HL-60 (cell line): ENCODE data around the gene SASH1.
"Not testable (repeated sequence)": the region's sequence is repeated elsewhere in the genome, so short reads cannot be mapped to it uniquely, and the experiment has no call there.

ENCODE experiments used
- DNase-seq, 2 experiments: peaks; one replicate each; pipeline ENCODE4 v3.0.0-alpha.2; 2010 to 2020; ENCODE audit warnings: low read depth in 1 of 2, low spot score in 1 of 2
- H3K27ac ChIP-seq: fragments of 250-450 bp; sonication (Bioruptor Pico); replicated peaks from 2 replicates; pipeline ENCODE4 v1.5.1; 2020; ENCODE audit warnings: mild to moderate bottlenecking, moderate library complexity
- H3K27me3 ChIP-seq: fragments of 250-450 bp; sonication (Bioruptor Pico); 2 replicates; pipeline ENCODE4 v1.5.1; 2021; ENCODE audit warnings: mild to moderate bottlenecking, moderate library complexity; ENCODE audit not compliant: insufficient read depth, poor library complexity, severe bottlenecking
- H3K4me3 ChIP-seq: replicated peaks from 2 replicates; pipeline ENCODE4 v1.5.1; 2011; ENCODE audit warnings: mild to moderate bottlenecking, control low read depth, low read length; ENCODE audit not compliant: insufficient read depth
- GABPA ChIP-seq: IDR thresholded peaks from 2 replicates; pipeline ENCODE4 v1.6.1; 2012; ENCODE audit warnings: low read depth
- POLR2AphosphoS5 ChIP-seq: IDR thresholded peaks from 2 replicates; pipeline ENCODE4 v1.6.1; 2012; ENCODE audit warnings: low read depth
- SPI1 ChIP-seq: IDR thresholded peaks from 2 replicates; pipeline ENCODE4 v1.6.1; 2012; ENCODE audit warnings: low read depth, mild to moderate bottlenecking, borderline replicate concordance
- TF ChIP-seq, protein P1 (sequence below): IDR thresholded peaks from one replicate; pipeline ENCODE4 v1.5.1; 2011; ENCODE audit warnings: low read length, control low read depth, inconsistent platforms; ENCODE audit not compliant: insufficient read depth
- TF ChIP-seq, protein P2 (sequence below): IDR thresholded peaks from 2 replicates; pipeline ENCODE4 v1.6.1; 2012; ENCODE audit warnings: low read depth; ENCODE audit not compliant: insufficient replicate concordance

The SASH1 gene

DNA sequence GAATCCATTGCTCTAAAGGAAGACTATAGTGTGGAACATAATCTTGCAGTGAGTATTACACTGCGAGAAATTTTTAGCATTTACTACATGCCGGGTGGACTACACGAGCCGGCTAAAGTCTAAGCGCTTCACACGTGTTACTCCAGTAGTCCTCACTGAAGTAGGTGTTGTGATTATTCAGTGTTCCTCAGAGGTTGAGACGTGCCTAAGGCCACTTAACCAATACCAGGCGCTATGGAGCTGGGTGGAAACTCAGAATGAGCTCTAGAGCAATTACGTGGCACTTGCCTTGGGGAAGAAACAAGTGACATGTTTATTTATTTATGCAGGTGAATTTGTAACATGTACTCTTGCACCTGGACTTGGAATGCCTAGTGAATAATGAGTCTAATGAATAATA is 46.4 kb downstream of the SASH1 start:
- no peak for TF ChIP-seq SPI1
- no peak for TF ChIP-seq GABPA
- TF ChIP-seq, protein P1, sequence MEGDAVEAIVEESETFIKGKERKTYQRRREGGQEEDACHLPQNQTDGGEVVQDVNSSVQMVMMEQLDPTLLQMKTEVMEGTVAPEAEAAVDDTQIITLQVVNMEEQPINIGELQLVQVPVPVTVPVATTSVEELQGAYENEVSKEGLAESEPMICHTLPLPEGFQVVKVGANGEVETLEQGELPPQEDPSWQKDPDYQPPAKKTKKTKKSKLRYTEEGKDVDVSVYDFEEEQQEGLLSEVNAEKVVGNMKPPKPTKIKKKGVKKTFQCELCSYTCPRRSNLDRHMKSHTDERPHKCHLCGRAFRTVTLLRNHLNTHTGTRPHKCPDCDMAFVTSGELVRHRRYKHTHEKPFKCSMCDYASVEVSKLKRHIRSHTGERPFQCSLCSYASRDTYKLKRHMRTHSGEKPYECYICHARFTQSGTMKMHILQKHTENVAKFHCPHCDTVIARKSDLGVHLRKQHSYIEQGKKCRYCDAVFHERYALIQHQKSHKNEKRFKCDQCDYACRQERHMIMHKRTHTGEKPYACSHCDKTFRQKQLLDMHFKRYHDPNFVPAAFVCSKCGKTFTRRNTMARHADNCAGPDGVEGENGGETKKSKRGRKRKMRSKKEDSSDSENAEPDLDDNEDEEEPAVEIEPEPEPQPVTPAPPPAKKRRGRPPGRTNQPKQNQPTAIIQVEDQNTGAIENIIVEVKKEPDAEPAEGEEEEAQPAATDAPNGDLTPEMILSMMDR: no peak
- TF ChIP-seq, protein P2, sequence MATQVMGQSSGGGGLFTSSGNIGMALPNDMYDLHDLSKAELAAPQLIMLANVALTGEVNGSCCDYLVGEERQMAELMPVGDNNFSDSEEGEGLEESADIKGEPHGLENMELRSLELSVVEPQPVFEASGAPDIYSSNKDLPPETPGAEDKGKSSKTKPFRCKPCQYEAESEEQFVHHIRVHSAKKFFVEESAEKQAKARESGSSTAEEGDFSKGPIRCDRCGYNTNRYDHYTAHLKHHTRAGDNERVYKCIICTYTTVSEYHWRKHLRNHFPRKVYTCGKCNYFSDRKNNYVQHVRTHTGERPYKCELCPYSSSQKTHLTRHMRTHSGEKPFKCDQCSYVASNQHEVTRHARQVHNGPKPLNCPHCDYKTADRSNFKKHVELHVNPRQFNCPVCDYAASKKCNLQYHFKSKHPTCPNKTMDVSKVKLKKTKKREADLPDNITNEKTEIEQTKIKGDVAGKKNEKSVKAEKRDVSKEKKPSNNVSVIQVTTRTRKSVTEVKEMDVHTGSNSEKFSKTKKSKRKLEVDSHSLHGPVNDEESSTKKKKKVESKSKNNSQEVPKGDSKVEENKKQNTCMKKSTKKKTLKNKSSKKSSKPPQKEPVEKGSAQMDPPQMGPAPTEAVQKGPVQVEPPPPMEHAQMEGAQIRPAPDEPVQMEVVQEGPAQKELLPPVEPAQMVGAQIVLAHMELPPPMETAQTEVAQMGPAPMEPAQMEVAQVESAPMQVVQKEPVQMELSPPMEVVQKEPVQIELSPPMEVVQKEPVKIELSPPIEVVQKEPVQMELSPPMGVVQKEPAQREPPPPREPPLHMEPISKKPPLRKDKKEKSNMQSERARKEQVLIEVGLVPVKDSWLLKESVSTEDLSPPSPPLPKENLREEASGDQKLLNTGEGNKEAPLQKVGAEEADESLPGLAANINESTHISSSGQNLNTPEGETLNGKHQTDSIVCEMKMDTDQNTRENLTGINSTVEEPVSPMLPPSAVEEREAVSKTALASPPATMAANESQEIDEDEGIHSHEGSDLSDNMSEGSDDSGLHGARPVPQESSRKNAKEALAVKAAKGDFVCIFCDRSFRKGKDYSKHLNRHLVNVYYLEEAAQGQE: no peak

DNA sequence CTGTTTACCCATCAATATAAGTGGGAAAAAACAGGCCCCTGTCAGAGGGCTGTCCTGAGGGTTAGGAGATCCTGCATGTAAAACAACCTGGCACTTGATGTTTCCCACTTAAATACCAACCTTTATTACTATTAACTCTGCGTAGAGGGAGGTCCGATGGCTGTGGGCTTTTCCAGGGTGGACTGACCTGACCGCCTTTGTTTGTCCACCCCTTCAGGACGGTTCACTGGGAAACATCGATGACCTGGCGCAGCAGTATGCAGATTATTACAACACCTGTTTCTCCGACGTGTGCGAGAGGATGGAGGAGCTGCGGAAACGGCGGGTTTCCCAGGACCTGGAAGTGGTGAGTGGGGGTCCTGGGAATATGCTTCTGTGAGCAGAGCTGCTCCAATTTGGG is 47.3 kb downstream of the SASH1 start:
- no peak for DNase-seq
- H3K27ac ChIP-seq: no peak overlapping the region
- H3K4me3 ChIP-seq: no peak overlapping the region
- TF ChIP-seq, protein P2: no peak
- TF ChIP-seq SPI1 (no peak), POLR2AphosphoS5 (no peak), GABPA (no peak)
- TF ChIP-seq, protein P1: no peak
- H3K27me3 ChIP-seq: no peaks in the 10 kb centered on the region

More for the DNA sequence above, 46.4 kb downstream of the SASH1 start:
- Histone ChIP-seq H3K4me3 (no peak overlapping the region), H3K27me3 (no peaks in the 10 kb centered on the region), H3K27ac (no peak overlapping the region)
- DNase-seq: no peak

DNA sequence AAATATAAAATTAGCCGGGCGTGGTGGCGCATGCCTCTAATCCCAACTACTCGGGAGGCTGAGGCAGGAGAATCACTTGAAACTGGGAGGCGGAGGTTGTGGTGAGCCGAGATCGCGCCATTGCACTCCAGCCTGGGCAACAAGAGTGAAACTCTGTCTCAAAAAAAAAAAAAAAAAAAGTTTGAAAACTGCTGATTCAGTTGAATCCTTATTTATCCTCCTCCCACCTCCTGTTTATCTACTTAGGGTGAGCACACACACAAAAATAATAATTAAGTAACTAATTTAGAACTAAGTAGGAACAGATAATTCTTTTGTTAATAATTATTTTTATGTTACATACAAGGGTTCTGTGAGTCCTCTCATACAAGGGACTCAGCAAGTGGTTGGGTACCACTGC is 49.5 kb downstream of the SASH1 start:
- H3K4me3 ChIP-seq, H3K27me3 ChIP-seq, H3K27ac ChIP-seq, DNase-seq: not testable (repeated sequence)

DNA sequence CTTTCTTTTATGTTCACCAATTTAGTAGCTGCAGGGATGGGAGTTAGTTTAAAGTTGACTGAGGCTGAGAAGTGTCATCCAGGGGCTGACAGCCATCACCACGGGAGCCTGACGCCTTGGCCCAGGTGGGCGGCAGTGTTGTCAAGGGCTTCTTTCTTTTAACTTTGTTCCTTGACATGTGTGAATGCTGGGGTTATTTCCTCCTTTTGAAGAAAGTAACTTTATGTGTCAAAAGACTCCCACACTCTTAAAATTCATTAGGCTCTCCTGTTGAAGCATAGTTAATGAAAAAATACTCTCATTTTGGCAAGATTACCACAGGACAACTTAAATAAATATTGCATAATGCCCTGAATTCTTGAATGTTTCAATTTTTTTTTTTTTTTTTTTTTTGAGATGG is 50.0 kb downstream of the SASH1 start:
- H3K27ac ChIP-seq: no peak overlapping the region
- no peak for DNase-seq
- H3K27me3 ChIP-seq: no peaks in the 10 kb centered on the region
- TF ChIP-seq, protein P2: no peak
- no peak for TF ChIP-seq GABPA
- TF ChIP-seq POLR2AphosphoS5: no peak
- TF ChIP-seq SPI1: no peak
- TF ChIP-seq, protein P1: no peak
- H3K4me3 ChIP-seq: no peak overlapping the region
